GM21381 (cell line): Measurements from ENCODE around the gene KLK3.
"Not testable (repeated sequence)": the region's sequence is repeated elsewhere in the genome, so short reads cannot be mapped to it uniquely, and the experiment has no call there.

Experiments used
- ATAC-seq: cut with Tn5 transposase; IDR thresholded peaks from one replicate; pipeline ENCODE4 v1.9.1; 2021; ENCODE audit warnings: mild to moderate bottlenecking, moderate library complexity; ENCODE audit not compliant: unreplicated experiment

Gene KLK3

DNA sequence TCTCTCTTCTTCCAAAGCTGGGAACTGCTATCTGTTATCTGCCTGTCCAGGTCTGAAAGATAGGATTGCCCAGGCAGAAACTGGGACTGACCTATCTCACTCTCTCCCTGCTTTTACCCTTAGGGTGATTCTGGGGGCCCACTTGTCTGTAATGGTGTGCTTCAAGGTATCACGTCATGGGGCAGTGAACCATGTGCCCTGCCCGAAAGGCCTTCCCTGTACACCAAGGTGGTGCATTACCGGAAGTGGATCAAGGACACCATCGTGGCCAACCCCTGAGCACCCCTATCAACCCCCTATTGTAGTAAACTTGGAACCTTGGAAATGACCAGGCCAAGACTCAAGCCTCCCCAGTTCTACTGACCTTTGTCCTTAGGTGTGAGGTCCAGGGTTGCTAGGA is 5.1 kb downstream of the KLK3 start:
- ATAC-seq = no peak

DNA sequence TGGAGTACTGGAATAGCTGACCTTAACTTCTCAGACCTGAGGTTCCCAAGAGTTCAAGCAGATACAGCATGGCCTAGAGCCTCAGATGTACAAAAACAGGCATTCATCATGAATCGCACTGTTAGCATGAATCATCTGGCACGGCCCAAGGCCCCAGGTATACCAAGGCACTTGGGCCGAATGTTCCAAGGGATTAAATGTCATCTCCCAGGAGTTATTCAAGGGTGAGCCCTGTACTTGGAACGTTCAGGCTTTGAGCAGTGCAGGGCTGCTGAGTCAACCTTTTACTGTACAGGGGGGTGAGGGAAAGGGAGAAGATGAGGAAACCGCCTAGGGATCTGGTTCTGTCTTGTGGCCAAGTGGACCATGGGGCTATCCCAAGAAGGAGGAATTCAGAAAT is 6.3 kb downstream of the KLK3 start:
- no peak for ATAC-seq

DNA sequence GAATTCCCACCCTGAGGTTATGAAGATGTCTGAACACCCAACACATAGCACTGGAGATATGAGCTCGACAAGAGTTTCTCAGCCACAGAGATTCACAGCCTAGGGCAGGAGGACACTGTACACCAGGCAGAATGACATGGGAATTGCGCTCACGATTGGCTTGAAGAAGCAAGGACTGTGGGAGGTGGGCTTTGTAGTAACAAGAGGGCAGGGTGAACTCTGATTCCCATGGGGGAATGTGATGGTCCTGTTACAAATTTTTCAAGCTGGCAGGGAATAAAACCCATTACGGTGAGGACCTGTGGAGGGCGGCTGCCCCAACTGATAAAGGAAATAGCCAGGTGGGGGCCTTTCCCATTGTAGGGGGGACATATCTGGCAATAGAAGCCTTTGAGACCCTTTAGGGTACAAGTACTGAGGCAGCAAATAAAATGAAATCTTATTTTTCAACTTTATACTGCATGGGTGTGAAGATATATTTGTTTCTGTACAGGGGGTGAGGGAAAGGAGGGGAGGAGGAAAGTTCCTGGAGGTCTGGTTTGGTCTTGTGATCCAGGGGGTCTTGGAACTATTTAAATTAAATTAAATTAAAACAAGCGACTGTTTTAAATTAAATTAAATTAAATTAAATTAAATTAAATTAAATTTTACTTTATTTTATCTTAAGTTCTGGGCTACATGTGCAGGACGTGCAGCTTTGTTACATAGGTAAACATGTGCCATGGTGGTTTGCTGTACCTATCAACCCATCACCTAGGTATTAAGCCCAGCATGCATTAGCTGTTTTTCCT is 7.0 kb downstream of the KLK3 start:
- no peak for ATAC-seq

DNA sequence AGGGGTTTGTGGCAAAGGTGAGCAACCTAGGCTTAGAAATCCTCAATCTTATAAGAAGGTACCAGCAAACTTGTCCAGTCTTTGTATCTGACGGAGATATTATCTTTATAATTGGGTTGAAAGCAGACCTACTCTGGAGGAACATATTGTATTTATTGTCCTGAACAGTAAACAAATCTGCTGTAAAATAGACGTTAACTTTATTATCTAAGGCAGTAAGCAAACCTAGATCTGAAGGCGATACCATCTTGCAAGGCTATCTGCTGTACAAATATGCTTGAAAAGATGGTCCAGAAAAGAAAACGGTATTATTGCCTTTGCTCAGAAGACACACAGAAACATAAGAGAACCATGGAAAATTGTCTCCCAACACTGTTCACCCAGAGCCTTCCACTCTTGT is 14.8 kb downstream of the KLK3 start:
- no peak for ATAC-seq

GRCh38 chr19:50870417-50871089 is 15.8 kb downstream of the KLK3 start:
- no peak for ATAC-seq

DNA sequence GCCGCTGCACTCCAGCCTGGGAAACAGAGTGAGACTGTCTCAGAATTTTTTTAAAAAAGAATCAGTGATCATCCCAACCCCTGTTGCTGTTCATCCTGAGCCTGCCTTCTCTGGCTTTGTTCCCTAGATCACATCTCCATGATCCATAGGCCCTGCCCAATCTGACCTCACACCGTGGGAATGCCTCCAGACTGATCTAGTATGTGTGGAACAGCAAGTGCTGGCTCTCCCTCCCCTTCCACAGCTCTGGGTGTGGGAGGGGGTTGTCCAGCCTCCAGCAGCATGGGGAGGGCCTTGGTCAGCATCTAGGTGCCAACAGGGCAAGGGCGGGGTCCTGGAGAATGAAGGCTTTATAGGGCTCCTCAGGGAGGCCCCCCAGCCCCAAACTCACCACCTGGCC is 18.3 kb downstream of the KLK3 start, which contains the start of gene KLK2:
KLK2 (plus strand) TSS at position 384 of the 400 bp plus-strand sequence. CDS start 35 bp downstream, outside the sequence.
- ATAC-seq = no peak

- ATAC-seq = no peak
Measured at GRCh38 chr19:50874211-50874610, 19.5 kb downstream of the KLK3 start.

DNA sequence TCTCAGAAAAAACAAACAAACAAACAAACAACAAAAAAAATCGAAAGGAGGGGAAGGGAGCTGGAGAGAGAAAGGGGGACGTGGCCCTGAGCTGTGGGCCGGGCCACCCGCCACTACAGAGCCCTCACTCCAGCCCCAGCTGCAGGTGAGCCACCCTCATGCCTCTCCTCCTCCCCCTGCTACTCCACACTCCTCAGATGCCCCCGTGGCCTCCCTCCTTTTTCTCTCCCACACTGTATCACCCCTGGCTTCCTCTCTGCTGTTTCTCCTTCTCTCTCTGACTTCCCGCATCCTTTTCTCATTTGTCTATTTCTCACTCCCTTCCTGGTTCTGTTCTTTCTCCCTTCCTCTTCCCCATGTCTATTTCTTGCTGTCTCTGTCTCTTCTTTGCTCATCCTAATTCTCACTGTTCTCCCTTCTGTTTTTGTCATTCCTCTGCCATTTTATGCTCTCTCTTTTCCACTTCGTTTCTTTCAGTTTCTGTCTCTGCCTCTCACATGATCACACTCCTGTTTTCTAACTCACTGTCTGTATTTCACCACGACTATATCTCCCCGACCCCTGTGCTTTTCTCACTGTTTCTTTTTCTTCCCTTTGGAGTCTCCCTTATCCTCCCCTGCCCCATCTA is 21.2 kb downstream of the KLK3 start:
- ATAC-seq = no peak

DNA sequence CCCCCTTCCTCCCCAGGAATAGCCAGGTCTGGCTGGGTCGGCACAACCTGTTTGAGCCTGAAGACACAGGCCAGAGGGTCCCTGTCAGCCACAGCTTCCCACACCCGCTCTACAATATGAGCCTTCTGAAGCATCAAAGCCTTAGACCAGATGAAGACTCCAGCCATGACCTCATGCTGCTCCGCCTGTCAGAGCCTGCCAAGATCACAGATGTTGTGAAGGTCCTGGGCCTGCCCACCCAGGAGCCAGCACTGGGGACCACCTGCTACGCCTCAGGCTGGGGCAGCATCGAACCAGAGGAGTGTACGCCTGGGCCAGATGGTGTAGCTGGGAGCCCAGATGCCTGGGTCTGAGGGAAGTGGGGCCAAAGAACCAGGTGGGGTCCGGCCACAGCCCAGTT is 21.7 kb downstream of the KLK3 start:
- no peak for ATAC-seq

DNA sequence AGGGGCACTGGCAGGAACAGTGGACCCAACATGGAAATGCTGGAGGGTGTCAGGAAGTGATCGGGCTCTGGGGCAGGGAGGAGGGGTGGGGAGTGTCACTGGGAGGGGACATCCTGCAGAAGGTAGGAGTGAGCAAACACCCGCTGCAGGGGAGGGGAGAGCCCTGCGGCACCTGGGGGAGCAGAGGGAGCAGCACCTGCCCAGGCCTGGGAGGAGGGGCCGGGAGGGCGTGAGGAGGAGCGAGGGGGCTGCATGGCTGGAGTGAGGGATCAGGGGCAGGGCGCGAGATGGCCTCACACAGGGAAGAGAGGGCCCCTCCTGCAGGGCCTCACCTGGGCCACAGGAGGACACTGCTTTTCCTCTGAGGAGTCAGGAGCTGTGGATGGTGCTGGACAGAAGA is 22.6 kb downstream of the KLK3 start:
- ATAC-seq = no peak

DNA sequence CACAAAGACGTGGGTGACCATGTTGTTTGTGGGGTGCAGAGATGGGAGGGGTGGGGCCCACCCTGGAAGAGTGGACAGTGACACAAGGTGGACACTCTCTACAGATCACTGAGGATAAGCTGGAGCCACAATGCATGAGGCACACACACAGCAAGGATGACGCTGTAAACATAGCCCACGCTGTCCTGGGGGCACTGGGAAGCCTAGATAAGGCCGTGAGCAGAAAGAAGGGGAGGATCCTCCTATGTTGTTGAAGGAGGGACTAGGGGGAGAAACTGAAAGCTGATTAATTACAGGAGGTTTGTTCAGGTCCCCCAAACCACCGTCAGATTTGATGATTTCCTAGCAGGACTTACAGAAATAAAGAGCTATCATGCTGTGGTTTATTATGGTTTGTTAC is 24.1 kb downstream of the KLK3 start:
- no peak for ATAC-seq

DNA sequence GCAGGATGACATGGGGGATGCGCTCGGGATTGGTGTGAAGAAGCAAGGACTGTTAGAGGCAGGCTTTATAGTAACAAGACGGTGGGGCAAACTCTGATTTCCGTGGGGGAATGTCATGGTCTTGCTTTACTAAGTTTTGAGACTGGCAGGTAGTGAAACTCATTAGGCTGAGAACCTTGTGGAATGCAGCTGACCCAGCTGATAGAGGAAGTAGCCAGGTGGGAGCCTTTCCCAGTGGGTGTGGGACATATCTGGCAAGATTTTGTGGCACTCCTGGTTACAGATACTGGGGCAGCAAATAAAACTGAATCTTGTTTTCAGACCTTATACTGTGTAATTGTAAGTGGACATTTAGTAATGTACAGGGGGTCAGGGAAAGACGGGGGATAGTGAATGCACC is 25.5 kb downstream of the KLK3 start:
- no peak for ATAC-seq

DNA sequence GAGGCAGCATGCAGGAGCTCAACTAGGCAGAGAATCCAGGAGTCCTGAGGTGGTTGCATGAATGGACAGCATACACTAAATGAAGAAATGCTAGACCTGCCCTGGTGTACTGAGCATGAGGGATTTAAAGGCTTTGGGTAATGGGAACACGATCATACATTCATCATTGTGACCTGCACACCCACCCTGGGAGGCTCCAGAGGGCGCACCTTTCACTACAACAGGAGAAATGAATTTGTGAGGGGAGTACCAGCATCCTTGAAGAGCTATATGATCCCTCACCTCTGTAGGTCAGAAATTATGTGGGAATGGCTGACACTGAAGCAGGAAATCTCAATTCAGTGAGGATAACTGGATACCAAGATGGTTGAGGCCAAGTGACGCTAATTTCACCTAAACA is 27.5 kb downstream of the KLK3 start:
- no peak for ATAC-seq

DNA sequence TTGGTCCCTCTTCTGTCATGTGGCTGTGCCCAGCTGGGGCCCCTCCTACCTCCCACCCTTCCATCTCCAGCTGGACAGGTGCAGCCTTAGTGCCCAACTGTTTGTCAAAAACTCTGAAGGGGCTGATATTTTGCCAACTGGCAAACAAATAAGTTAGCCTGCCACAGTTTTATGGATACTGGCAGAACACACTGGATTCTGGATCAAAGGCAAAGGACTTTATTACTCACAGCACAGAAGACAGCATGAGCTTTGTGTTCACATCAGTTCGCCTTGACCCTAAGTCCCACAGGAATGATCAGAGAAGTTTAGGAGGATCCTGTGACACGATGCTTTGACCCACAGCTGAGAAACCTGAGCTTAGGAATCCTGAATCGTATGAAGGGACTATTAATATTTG is 34.9 kb downstream of the KLK3 start:
- no peak for ATAC-seq

- ATAC-seq = no peak
Measured at GRCh38 chr19:50890422-50891252, 35.9 kb downstream of the KLK3 start.

DNA sequence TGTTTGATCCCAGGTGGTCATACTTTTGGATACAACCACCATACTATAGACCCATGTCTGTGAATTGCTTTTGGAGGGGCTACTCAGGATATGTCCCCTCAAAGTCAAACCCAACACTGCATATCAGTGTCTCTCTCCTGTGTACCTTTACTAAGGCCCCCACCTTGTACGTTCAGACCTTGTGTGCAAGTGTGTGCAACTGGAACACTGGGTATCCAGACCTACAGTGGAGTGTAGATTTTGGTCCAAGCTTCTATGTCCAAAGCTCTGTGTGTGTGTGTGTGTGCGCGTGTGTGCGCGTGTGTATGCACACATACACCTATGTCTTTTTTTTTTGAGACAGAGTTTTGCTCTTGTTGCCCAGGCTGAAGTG is 36.5 kb downstream of the KLK3 start:
- no peak for ATAC-seq

DNA sequence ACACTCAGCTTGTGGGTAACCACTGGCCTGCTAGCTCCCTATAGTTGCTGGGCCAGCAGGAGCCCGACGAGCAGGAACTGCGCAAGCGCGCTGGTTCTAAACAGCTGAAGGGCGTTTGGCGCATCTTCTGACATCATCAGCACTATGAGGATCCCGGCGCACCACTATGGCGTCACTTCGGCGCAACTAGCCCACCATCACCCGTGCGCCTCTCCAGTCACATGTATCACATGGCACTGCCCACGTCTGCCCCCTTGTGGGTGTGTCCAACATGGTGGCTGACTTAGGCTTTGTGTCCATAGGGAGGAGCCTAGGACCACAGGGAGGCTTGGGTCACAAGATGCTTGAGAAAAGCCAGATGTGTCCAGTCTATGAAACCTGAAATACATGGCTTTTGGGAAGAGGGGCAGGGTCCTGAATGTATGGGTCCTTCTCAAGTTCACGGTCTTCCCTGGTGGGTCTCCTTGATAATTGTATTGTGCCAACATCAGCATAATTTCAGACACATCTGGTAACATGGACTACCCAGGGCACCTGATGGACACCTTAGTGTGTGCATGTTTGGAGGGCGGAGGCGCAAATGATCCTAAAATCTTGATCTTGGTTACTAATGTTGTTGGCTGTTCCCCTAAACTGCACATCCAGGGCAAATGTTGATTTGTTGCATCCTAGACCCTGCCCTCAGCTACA is 38.5 kb downstream of the KLK3 start:
- ATAC-seq = no peak

DNA sequence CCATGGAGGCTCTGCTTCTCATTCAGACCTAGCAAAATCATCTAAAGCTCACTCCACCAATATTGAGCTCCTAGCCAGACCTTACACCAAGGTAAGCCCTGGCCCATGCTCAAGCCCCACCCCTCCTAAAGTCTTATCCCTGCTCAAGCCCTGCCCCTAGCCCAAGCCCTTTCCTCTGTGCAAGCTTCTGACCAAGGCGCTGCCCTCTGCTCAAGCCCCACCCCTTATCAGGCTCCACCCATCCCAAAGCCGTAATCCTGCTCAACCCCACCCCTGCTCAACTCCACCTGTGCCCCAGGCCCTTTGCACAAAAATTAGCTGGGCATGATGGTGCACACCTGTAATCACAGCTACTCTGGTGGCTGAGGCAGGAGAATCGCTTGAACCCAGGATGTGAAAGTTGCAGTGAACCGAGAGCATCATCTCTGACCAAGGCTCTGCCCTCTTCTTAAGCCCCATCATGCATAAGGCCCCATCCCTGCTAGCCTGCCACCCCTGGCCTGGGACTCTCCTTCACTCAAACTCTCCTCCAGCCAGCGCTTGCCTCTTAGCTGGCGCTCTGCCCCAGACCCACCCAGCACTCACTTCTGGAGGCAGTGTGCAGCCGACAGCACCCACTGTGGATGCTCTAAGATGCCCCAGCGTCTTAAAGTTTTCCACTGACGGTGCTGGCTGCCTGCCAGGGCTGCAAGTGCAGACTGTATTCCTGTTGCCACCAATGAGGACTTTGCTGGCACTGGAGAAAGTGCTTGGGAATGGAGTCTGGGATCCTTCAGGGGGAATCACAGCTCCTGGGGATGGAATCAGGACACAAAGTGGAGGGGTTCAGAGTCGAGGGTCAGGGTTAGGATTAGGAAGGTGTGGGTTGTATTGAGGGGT is 40.0 kb downstream of the KLK3 start:
- ATAC-seq = no peak

GRCh38 chr19:50896089-50896590 is 41.4 kb downstream of the KLK3 start:
- not testable (repeated sequence) for ATAC-seq
